Stimulated activated CD4-positive, alpha-beta T cell treated with anti-CD3 and anti-CD28 coated beads, Interleukin-2, amount 100 ng/mL, for 48 hours (primary cell): ENCODE data around the gene WAC.
"Not testable (repeated sequence)": the region's sequence is repeated elsewhere in the genome, so short reads cannot be mapped to it uniquely, and the experiment has no call there.

Source experiments
- DNase-seq, 2 donors: peaks; one replicate each; pipeline ENCODE4 v3.0.0-alpha.2; 2020

The WAC gene

GRCh38 chr10:28532337-28533185, at the start of gene WAC:
WAC (plus strand) TSS chr10:28533118; CDS start chr10:28533580, 462 bp downstream.
- peak; percentile 96 to 97 for DNase-seq

- DNase-seq = no peak
These were observed 43.7 kb upstream of the WAC start for GRCh38 chr10:28489206-28489605.

- DNase-seq = not testable (repeated sequence)
These were observed 42.6 kb upstream of the WAC start for GRCh38 chr10:28490256-28490865.

- no peak for DNase-seq
These were observed 40.6 kb upstream of the WAC start for GRCh38 chr10:28492116-28492920.

- DNase-seq = no peak
These were observed 38.5 kb upstream of the WAC start for GRCh38 chr10:28494420-28494819.

GRCh38 chr10:28495084-28495483, 37.8 kb upstream of the WAC start:
- no peak for DNase-seq

GRCh38 chr10:28496017-28496416, 36.9 kb upstream of the WAC start:
- DNase-seq = no peak

- DNase-seq = no peak
These were observed 36.4 kb upstream of the WAC start for GRCh38 chr10:28496481-28496961.

- DNase-seq = no peak
These were observed 35.4 kb upstream of the WAC start for GRCh38 chr10:28497313-28498126.

GRCh38 chr10:28500203-28500602, 32.7 kb upstream of the WAC start:
- not testable (repeated sequence) for DNase-seq

- DNase-seq = no peak
These were observed 29.8 kb upstream of the WAC start for GRCh38 chr10:28503114-28503513.

- DNase-seq = no peak
These were observed 27.5 kb upstream of the WAC start for GRCh38 chr10:28505359-28505959.

GRCh38 chr10:28508304-28508925, 24.5 kb upstream of the WAC start:
- no peak for DNase-seq

GRCh38 chr10:28509286-28509685, 23.6 kb upstream of the WAC start:
- no peak for DNase-seq

GRCh38 chr10:28514648-28515047, 18.3 kb upstream of the WAC start:
- no peak for DNase-seq

- no peak for DNase-seq
These were observed 12.6 kb upstream of the WAC start for GRCh38 chr10:28520346-28520745.

- not testable (repeated sequence) for DNase-seq
These were observed 12.1 kb upstream of the WAC start for GRCh38 chr10:28520828-28521227.

- DNase-seq = not testable (repeated sequence)
These were observed 11.0 kb upstream of the WAC start for GRCh38 chr10:28521961-28522360.

GRCh38 chr10:28523725-28524252, 9.1 kb upstream of the WAC start:
- no peak for DNase-seq

GRCh38 chr10:28530751-28531150, 2.2 kb upstream of the WAC start:
- no peak for DNase-seq

- DNase-seq = no peak
These were observed 257 bp downstream of the WAC start for GRCh38 chr10:28533186-28533564.
